ENCODE results near the gene KCNG4. TPM values are rescaled to one million over a fixed set of nuclear protein-coding genes. Genes with fewer than 3 reads are reported as not detected.
A peak's percentile ranks its signal among the peaks of the same experiment; 100 is the strongest.

KCNG4 gene
- total RNA-seq, 1 experiment from 2014 or later, result not detected

- Histone ChIP-seq H2AK5ac (ENCODE audit: insufficient read length, low read length) (no peak overlapping the region), H3K18ac (ENCODE audit: insufficient read length, low read depth, low read length) (no peak overlapping the region), H3K4ac (ENCODE audit: low read depth, low read length) (no peak overlapping the region), H2BK5ac (ENCODE audit: insufficient read length, low read length) (no peak overlapping the region), H2BK20ac (ENCODE audit: low read depth, low read length, poor library complexity, severe bottlenecking) (no peak overlapping the region), H3T11ph (ENCODE audit: low read length) (no peak overlapping the region), H3K4me1 (ENCODE audit: insufficient read depth, low read length) (no peaks in the 10 kb centered on the region), H3K9me3 (ENCODE audit: control insufficient read depth, low read depth, low read length) (no peaks in the 10 kb centered on the region), H4K20me1 (ENCODE audit: control insufficient read depth, insufficient read depth, insufficient read length) (no peaks in the 10 kb centered on the region), H3K27ac (ENCODE audit: insufficient read length, low read depth, low read length) (no peak overlapping the region), H2BK120ac (ENCODE audit: low read depth, low read length, poor library complexity, severe bottlenecking) (no peak overlapping the region), H3K23me2 (ENCODE audit: insufficient read length, low read depth, low read length, poor library complexity, severe bottlenecking) (no peaks in the 10 kb centered on the region), H3K14ac (ENCODE audit: insufficient read depth, low read length) (no peak overlapping the region), H4K91ac (ENCODE audit: insufficient read length, low read depth, low read length) (no peak overlapping the region), H4K5ac (ENCODE audit: insufficient read length, low read depth, low read length) (no peak overlapping the region), H3K56ac (ENCODE audit: insufficient read length, low read depth, low read length) (no peak overlapping the region), H3K4me2 (ENCODE audit: insufficient read depth, insufficient read length, low read length) (no peak overlapping the region), H3K9ac (ENCODE audit: extremely low read depth, insufficient read length, low read length) (no peak overlapping the region), H3K23ac (ENCODE audit: insufficient read length, low read depth, low read length) (no peak overlapping the region), H3K79me2 (ENCODE audit: insufficient read depth, low read length) (no peaks in the 10 kb centered on the region), H2BK12ac (ENCODE audit: insufficient read length, low read depth, low read length) (no peak overlapping the region), H4K8ac (replicated peaks; ENCODE audit: insufficient read length, low read depth, low read length) (no peak overlapping the region), H3K79me1 (ENCODE audit: insufficient read depth, low read depth, low read length, poor library complexity, severe bottlenecking) (no peaks in the 10 kb centered on the region), H2AFZ (ENCODE audit: low read length) (no peak overlapping the region), H3K27me3 (ENCODE audit: insufficient read depth, low read length) (no peaks in the 10 kb centered on the region), H2BK15ac (ENCODE audit: low read depth, low read length) (no peak overlapping the region)
- Mint-ChIP-seq H3K4me1 (peaks cover 4 to 22% of the 10 kb centered on the region in 2 experiments; a peak in 3 of 4 replicates), H3K36me3 (ENCODE audit: insufficient read depth in 1 of 3, low read depth in 3 of 3) (no peaks in the 10 kb centered on the region), H3K9me3 (no peaks in the 10 kb centered on the region; a peak in 1 of 5 replicates), H3K27ac (peak overlapping the region in 1 of 3 experiments; percentile 25; a peak in 3 of 7 replicates), H3K4me3 (no peak overlapping the region), H3K27me3 (ENCODE audit: low read depth) (peaks cover 4% of the 10 kb centered on the region; the same call in 1 of the 2 replicates)
- no CpG with 5 or more reads among the region's 11 CpGs for WGBS (ENCODE audit: extremely low coverage, insufficient read length, low lambda C conversion rate)
- TF ChIP-seq CTCF (conservative IDR thresholded peaks at IDR 0.05), result no peak
- DNase-seq, result no peak
Measured at GRCh38 chr16:84194018-84194417, 45.8 kb downstream of the KCNG4 start.
